SK-N-SH (cell line): ENCODE results near the gene C1orf232.

Experiments
- EP300 ChIP-seq, 2 experiments: IDR thresholded peaks; 2 replicates each; pipeline versions ENCODE4 v1.4.0 to v1.6.1; 2012; ENCODE audit warnings: borderline replicate concordance in 1 of 2, low read depth in 1 of 2, low read length in 1 of 2
- POLR2AphosphoS5 ChIP-seq: IDR thresholded peaks from 2 replicates; pipeline ENCODE4 v1.6.1; 2012; ENCODE audit warnings: low read depth, low read length
- RAD21 ChIP-seq: IDR thresholded peaks from 2 replicates; pipeline ENCODE4 v1.6.1; 2012; ENCODE audit warnings: mild to moderate bottlenecking, low read length
- YY1 ChIP-seq: IDR thresholded peaks from 2 replicates; pipeline ENCODE4 v1.4.0; 2012; ENCODE audit warnings: low read depth, mild to moderate bottlenecking
- TF ChIP-seq, protein P1 (sequence below): fragments of 200-600 bp; sonication (generic); IDR thresholded peaks from 2 replicates; pipeline ENCODE4 v1.6.1; 2017; ENCODE audit warnings: antibody characterized with exemption, mild to moderate bottlenecking, moderate library complexity
- TF ChIP-seq, protein P2 (sequence below): IDR thresholded peaks from 2 replicates; pipeline ENCODE4 v1.6.1; 2012; ENCODE audit warnings: mild to moderate bottlenecking, low read depth, low read length, moderate library complexity
- TF ChIP-seq, protein P3 (sequence below): IDR thresholded peaks from 2 replicates; pipeline ENCODE4 v1.4.0; 2012; ENCODE audit warnings: low read depth
- TF ChIP-seq, protein P4 (sequence below): fragments of 150-350 bp; IDR thresholded peaks from 2 replicates; pipeline ENCODE4 v1.6.1; 2017; ENCODE audit warnings: antibody characterized with exemption, low read length, low read depth, borderline replicate concordance
- TF ChIP-seq, protein P5 (sequence below): IDR thresholded peaks from 2 replicates; pipeline ENCODE4 v1.4.0; 2012; ENCODE audit warnings: low read depth, borderline replicate concordance

DNA sequence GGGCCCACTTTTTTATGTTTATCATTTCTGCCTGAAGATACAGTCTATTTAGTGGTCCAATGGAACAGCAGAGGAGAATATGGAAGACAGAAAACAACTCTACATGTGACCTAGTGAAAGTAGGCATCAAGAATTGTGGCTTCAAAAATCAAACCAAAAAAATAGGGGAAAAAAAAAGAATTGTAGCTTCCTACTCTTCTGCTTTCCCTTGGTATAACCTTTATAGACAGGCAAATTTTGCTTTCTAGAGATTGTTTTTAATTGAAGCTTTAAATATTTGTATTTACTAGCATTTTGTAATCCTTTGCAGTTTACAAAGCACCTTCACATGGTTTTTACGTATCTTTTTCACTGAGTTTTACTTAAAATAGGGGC, 42.8 kb downstream of the C1orf232 start:
- TF ChIP-seq YY1, result no peak
- TF ChIP-seq, protein P1, sequence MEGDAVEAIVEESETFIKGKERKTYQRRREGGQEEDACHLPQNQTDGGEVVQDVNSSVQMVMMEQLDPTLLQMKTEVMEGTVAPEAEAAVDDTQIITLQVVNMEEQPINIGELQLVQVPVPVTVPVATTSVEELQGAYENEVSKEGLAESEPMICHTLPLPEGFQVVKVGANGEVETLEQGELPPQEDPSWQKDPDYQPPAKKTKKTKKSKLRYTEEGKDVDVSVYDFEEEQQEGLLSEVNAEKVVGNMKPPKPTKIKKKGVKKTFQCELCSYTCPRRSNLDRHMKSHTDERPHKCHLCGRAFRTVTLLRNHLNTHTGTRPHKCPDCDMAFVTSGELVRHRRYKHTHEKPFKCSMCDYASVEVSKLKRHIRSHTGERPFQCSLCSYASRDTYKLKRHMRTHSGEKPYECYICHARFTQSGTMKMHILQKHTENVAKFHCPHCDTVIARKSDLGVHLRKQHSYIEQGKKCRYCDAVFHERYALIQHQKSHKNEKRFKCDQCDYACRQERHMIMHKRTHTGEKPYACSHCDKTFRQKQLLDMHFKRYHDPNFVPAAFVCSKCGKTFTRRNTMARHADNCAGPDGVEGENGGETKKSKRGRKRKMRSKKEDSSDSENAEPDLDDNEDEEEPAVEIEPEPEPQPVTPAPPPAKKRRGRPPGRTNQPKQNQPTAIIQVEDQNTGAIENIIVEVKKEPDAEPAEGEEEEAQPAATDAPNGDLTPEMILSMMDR, result no peak
- TF ChIP-seq, protein P2, sequence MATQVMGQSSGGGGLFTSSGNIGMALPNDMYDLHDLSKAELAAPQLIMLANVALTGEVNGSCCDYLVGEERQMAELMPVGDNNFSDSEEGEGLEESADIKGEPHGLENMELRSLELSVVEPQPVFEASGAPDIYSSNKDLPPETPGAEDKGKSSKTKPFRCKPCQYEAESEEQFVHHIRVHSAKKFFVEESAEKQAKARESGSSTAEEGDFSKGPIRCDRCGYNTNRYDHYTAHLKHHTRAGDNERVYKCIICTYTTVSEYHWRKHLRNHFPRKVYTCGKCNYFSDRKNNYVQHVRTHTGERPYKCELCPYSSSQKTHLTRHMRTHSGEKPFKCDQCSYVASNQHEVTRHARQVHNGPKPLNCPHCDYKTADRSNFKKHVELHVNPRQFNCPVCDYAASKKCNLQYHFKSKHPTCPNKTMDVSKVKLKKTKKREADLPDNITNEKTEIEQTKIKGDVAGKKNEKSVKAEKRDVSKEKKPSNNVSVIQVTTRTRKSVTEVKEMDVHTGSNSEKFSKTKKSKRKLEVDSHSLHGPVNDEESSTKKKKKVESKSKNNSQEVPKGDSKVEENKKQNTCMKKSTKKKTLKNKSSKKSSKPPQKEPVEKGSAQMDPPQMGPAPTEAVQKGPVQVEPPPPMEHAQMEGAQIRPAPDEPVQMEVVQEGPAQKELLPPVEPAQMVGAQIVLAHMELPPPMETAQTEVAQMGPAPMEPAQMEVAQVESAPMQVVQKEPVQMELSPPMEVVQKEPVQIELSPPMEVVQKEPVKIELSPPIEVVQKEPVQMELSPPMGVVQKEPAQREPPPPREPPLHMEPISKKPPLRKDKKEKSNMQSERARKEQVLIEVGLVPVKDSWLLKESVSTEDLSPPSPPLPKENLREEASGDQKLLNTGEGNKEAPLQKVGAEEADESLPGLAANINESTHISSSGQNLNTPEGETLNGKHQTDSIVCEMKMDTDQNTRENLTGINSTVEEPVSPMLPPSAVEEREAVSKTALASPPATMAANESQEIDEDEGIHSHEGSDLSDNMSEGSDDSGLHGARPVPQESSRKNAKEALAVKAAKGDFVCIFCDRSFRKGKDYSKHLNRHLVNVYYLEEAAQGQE, result no peak
- TF ChIP-seq POLR2AphosphoS5, result no peak
- no peak for TF ChIP-seq EP300 (IDR thresholded peaks at IDR 0.05; ENCODE audit: borderline replicate concordance in 1 of 2, low read depth in 1 of 2, low read length in 1 of 2)
- TF ChIP-seq, protein P3, sequence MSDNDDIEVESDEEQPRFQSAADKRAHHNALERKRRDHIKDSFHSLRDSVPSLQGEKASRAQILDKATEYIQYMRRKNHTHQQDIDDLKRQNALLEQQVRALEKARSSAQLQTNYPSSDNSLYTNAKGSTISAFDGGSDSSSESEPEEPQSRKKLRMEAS, result no peak
- TF ChIP-seq, protein P4, sequence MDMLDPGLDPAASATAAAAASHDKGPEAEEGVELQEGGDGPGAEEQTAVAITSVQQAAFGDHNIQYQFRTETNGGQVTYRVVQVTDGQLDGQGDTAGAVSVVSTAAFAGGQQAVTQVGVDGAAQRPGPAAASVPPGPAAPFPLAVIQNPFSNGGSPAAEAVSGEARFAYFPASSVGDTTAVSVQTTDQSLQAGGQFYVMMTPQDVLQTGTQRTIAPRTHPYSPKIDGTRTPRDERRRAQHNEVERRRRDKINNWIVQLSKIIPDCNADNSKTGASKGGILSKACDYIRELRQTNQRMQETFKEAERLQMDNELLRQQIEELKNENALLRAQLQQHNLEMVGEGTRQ, result no peak
- TF ChIP-seq, protein P5, sequence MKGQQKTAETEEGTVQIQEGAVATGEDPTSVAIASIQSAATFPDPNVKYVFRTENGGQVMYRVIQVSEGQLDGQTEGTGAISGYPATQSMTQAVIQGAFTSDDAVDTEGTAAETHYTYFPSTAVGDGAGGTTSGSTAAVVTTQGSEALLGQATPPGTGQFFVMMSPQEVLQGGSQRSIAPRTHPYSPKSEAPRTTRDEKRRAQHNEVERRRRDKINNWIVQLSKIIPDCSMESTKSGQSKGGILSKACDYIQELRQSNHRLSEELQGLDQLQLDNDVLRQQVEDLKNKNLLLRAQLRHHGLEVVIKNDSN, result no peak
- TF ChIP-seq RAD21, result no peak
